ENCODE measurements around the gene MCM7. TPM values are rescaled to one million over a fixed set of nuclear protein-coding genes. Genes with fewer than 3 reads are reported as not detected.
A peak's percentile ranks its signal among the peaks of the same experiment; 100 is the strongest.

The MCM7 gene
- total and polyA plus RNA-seq, 2 of the 13 experiments (the other 11 are each of a cell fraction or from before 2014, with no cell fraction given) = 84.5 to 214 TPM

DNA sequence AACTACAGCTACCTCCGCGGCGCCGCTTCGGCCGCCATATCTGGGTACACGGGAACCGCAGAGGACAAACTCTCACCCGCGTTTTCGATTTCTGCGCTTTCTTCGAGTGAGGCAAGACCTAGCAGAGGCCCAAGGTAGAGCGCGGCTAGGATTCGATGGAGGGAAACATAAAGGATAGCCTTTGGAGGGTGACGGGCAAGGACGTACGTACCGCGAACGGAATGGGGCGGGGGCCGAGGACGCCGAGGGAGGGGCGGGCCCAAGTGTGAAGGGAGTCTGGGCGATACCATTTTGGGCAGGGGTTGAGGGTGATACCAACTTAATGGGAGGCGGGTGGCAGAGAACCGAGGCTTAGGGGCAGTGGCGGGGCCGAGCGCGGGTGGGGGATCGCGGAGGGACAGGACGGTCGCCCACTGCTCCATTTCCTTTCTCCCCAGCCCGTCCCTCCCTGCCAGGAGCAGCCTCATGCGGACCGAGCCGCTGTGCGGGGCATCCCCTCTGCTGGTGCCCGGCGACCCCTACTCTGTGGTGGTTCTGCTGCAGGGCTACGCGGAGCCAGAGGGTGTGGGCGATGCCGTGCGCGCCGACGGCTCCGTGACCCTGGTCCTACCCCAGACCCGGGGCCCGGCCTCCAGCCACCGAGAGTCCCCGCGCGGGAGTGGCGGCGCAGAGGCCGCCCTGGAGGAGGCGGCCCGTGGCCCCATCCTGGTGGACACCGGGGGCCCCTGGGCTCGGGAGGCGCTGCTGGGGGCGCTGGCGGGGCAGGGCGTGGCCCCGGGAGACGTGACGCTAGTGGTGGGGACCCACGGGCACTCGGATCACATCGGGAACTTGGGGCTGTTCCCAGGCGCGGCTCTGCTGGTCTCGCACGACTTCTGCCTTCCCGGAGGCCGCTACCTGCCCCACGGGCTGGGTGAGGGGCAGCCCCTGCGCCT lies 26.0 kb upstream of the MCM7 start, which contains the start of gene MBLAC1 (continued):
- TF ChIP-seq ARID4A (CRISPR knock-in tag; IDR thresholded peaks at IDR 0.05; ENCODE audit: borderline replicate concordance) (peak; percentile 58), HMG20B (CRISPR knock-in tag; conservative IDR thresholded peaks at IDR 0.05) (no peak), IRF2 (CRISPR knock-in tag; IDR thresholded peaks at IDR 0.05) (no peak; the same call in 1 of the 2 replicates), CCAR2 (optimal IDR thresholded peaks at IDR 0.05; ENCODE audit: low read depth, low read length) (no peak), ZNF207 (IDR thresholded peaks at IDR 0.05; ENCODE audit: borderline replicate concordance) (no peak), GMEB1 (CRISPR knock-in tag; IDR thresholded peaks at IDR 0.05; ENCODE audit: borderline replicate concordance) (peak; percentile 86), SRSF9 (IDR thresholded peaks at IDR 0.05; ENCODE audit: borderline replicate concordance, insufficient read depth, low read depth, low read length, poor library complexity, severe bottlenecking) (no peak), PAXIP1 (CRISPR knock-in tag; conservative IDR thresholded peaks at IDR 0.05) (peak; percentile 9; the same call in 1 of the 2 replicates), ZNF354B (CRISPR knock-in tag; IDR thresholded peaks at IDR 0.05) (no peak), TBL1XR1 (IDR thresholded peaks at IDR 0.05; ENCODE audit: borderline replicate concordance, low read length, partially characterized antibody) (no peak)

Measured in HepG2 (cell line).